ENCODE measurements around the gene CD28. TPM values are rescaled to one million over a fixed set of nuclear protein-coding genes. Genes with fewer than 3 reads are reported as not detected.

CD28 gene
- total RNA-seq, 6 donors from 2014 or later = under 0.01 to 3.3 (median 1.4) TPM

GRCh38 chr2:203748331-203749126 lies 42.1 kb downstream of the CD28 start:
- H3K36me3 ChIP-seq = no peaks in the 10 kb centered on the region
- no peaks in the 10 kb centered on the region for H3K4me1 ChIP-seq
- H3K27me3 ChIP-seq = no peaks in the 10 kb centered on the region
- no peak overlapping the region for H3K27ac ChIP-seq
- no peak for DNase-seq
- 94% methylated on average over 4 of the region's 4 CpGs for WGBS, 2 donors
- ATAC-seq (ENCODE audit: low FRiP score in 2 of 2) = no peak
- TF ChIP-seq EP300 (IDR thresholded peaks at IDR 0.05) (no peak), POLR2AphosphoS5 (IDR thresholded peaks at IDR 0.05) (no peak), POLR2A (IDR thresholded peaks at IDR 0.05) (no peak), CTCF (IDR thresholded peaks at IDR 0.05) (no peak)
- H3K4me3 ChIP-seq = no peak overlapping the region
- no peaks in the 10 kb centered on the region for H3K9me3 ChIP-seq

GRCh38 chr2:203750346-203751068 lies 44.1 kb downstream of the CD28 start:
- Histone ChIP-seq H3K4me3 (no peak overlapping the region), H3K27ac (no peak overlapping the region), H3K27me3 (no peaks in the 10 kb centered on the region), H3K9me3 (peaks cover 0 to under 1% (median 0%) of the 10 kb centered on the region in 4 donors), H3K36me3 (no peaks in the 10 kb centered on the region), H3K4me1 (no peaks in the 10 kb centered on the region)
- ATAC-seq (ENCODE audit: low FRiP score in 2 of 2) = no peak
- no peak for TF ChIP-seq POLR2A (IDR thresholded peaks at IDR 0.05)
- no peak for TF ChIP-seq EP300 (IDR thresholded peaks at IDR 0.05)
- TF ChIP-seq POLR2AphosphoS5 (IDR thresholded peaks at IDR 0.05) = no peak
- no peak for DNase-seq
- WGBS, 2 donors = 85 to 90% methylated on average over 6 of the region's 6 CpGs

- DNase-seq (no peak), ATAC-seq (ENCODE audit: low FRiP score in 2 of 2) (peak in 1 of 2 donors; percentile 39)
- Histone ChIP-seq H3K4me3 (no peak overlapping the region), H3K9me3 (peaks cover 0 to 13% (median 8%) of the 10 kb centered on the region in 4 donors), H3K27ac (no peak overlapping the region), H3K36me3 (no peaks in the 10 kb centered on the region), H3K27me3 (no peaks in the 10 kb centered on the region), H3K4me1 (no peaks in the 10 kb centered on the region)
- 68 to 72% methylated on average over 2 of the region's 2 CpGs for WGBS, 2 donors
- TF ChIP-seq POLR2A (IDR thresholded peaks at IDR 0.05) (no peak), POLR2AphosphoS5 (IDR thresholded peaks at IDR 0.05) (peak in 1 of 2 donors; percentile 14)
These were observed 45.3 kb downstream of the CD28 start for GRCh38 chr2:203751685-203752271.

GRCh38 chr2:203756161-203756560 lies 49.7 kb downstream of the CD28 start:
- TF ChIP-seq POLR2A (IDR thresholded peaks at IDR 0.05) (no peak), POLR2AphosphoS5 (IDR thresholded peaks at IDR 0.05) (no peak), CTCF (IDR thresholded peaks at IDR 0.05) (no peak), EP300 (IDR thresholded peaks at IDR 0.05) (no peak)
- no peak overlapping the region for H3K4me3 ChIP-seq
- DNase-seq (no peak), ATAC-seq (ENCODE audit: low FRiP score in 2 of 2) (no peak)
- H3K27me3 ChIP-seq = no peaks in the 10 kb centered on the region
- 92 to 97% methylated on average over 1 of the region's 1 CpG for WGBS, 2 donors
- no peaks in the 10 kb centered on the region for H3K36me3 ChIP-seq
- peaks cover 0 to 14% (median 9%) of the 10 kb centered on the region in 4 donors for H3K9me3 ChIP-seq
- no peaks in the 10 kb centered on the region for H3K4me1 ChIP-seq
- H3K27ac ChIP-seq = no peak overlapping the region

- no peaks in the 10 kb centered on the region for H3K36me3 ChIP-seq
- H3K27me3 ChIP-seq = no peaks in the 10 kb centered on the region
- WGBS, 2 donors = 60 to 63% methylated on average over 4 of the region's 4 CpGs
- H3K4me1 ChIP-seq = no peaks in the 10 kb centered on the region
- DNase-seq (no peak), ATAC-seq (ENCODE audit: low FRiP score in 2 of 2) (peak in 1 of 2 donors; percentile 19)
- H3K27ac ChIP-seq = no peak overlapping the region
- TF ChIP-seq POLR2AphosphoS5 (IDR thresholded peaks at IDR 0.05) (no peak), POLR2A (IDR thresholded peaks at IDR 0.05) (no peak), EP300 (IDR thresholded peaks at IDR 0.05) (no peak), CTCF (IDR thresholded peaks at IDR 0.05) (no peak)
- H3K4me3 ChIP-seq = no peak overlapping the region
- H3K9me3 ChIP-seq = peaks cover 0 to 14% (median 9%) of the 10 kb centered on the region in 4 donors
These were observed 52.6 kb downstream of the CD28 start for GRCh38 chr2:203758841-203759689.
